Activated CD4-positive, alpha-beta memory T cell treated with anti-CD3 and anti-CD28 coated beads for 36 hours (primary cell): Measurements from ENCODE around the gene KLHL10. TPM values are rescaled to one million over a fixed set of nuclear protein-coding genes. Genes with fewer than 3 reads are reported as not detected.

Experiments
- CTCF ChIA-PET: fragments of 350-600 bp; sonication (Branson Sonifier 250); formaldehyde crosslinking; loops from one replicate; lab custom pipeline; 2021; ENCODE audit warnings: antibody characterized with exemption, inconsistent platforms; lab: Charles Lee
- POLR2A ChIA-PET: fragments of 350-600 bp; sonication (Branson Sonifier 250); formaldehyde crosslinking; loops from one replicate; lab custom pipeline; 2021; ENCODE audit warnings: antibody characterized with exemption; lab: Charles Lee
- DNase-seq: peaks from one replicate; pipeline ENCODE4 v3.0.0-alpha.2; 2020
- H3K27ac Mint-ChIP-seq: one replicate; pipeline ENCODE4 v1.8.0; 2021; ENCODE audit warnings: mixed read lengths
- H3K27me3 Mint-ChIP-seq: one replicate; pipeline ENCODE4 v1.8.0; 2021; ENCODE audit warnings: mixed read lengths
- H3K36me3 Mint-ChIP-seq: one replicate; pipeline ENCODE4 v1.8.0; 2021; ENCODE audit warnings: mixed read lengths
- H3K4me1 Mint-ChIP-seq: one replicate; pipeline ENCODE4 v1.8.0; 2021; ENCODE audit warnings: low read depth, mixed read lengths
- H3K4me3 Mint-ChIP-seq: one replicate; pipeline ENCODE4 v1.8.0; 2021; ENCODE audit warnings: mild to moderate bottlenecking, mixed read lengths
- H3K9me3 Mint-ChIP-seq: one replicate; pipeline ENCODE4 v1.8.0; 2021; ENCODE audit warnings: mixed read lengths
- intact Hi-C: fragments of 100-400 bp; cut with micrococcal nuclease; formaldehyde crosslinking; loops from one replicate; pipeline ENCODE4 v1.15.1; 2023
- total RNA-seq, 2 experiments: library from RNA; stranded (reverse); gene quantifications; one replicate each; pipeline ENCODE4 v1.2.3, GENCODE V29; 2021

Gene KLHL10
- total RNA-seq, 2 experiments from 2014 or later = 0.12 to 0.29 TPM

GRCh38 chr17:41803049-41804020 is 34.3 kb upstream of the KLHL10 start:
- Mint-ChIP-seq H3K36me3 (no peaks in the 10 kb centered on the region), H3K4me1 (peaks cover 3% of the 10 kb centered on the region), H3K27me3 (no peaks in the 10 kb centered on the region), H3K27ac (no peak overlapping the region), H3K4me3 (no peak overlapping the region), H3K9me3 (no peaks in the 10 kb centered on the region)
- no peak for DNase-seq
- POLR2A ChIA-PET = no interaction called here
- CTCF ChIA-PET = interaction anchor here (0.5 to 7.1 kb wide), 5 partner anchors 8 to 1099 kb away, joined by 3 to 65 read pairs (median 20); partner anchors contain the start of genes HAP1, JUP and P3H4
- intact Hi-C loops = no loop called here

- ChIA-PET POLR2A (no interaction called here), CTCF (interaction anchor here (0.6 kb wide), 1 partner anchor 47 kb away, joined by 3 read pairs; no protein-coding TSS in a partner anchor)
- Mint-ChIP-seq H3K4me3 (no peak overlapping the region), H3K27ac (no peak overlapping the region), H3K9me3 (no peaks in the 10 kb centered on the region), H3K27me3 (no peaks in the 10 kb centered on the region), H3K4me1 (peaks cover 8% of the 10 kb centered on the region), H3K36me3 (no peaks in the 10 kb centered on the region)
- intact Hi-C loops = no loop called here
- no peak for DNase-seq
Measured at GRCh38 chr17:41806685-41807445, 30.8 kb upstream of the KLHL10 start.

- ChIA-PET POLR2A (interaction anchor here (0.7 to 2.0 kb wide), 4 partner anchors 25 to 149 kb away, joined by 3 to 7 read pairs (median 4); partner anchors contain the start of gene EIF1), CTCF (interaction anchor here (0.5 to 3.1 kb wide), 17 partner anchors 9 to 371 kb away, joined by 3 to 27 read pairs (median 5); partner anchors contain the start of genes EIF1, JUP, KCNH4 and ODAD4)
- intact Hi-C loops = no loop called here
- Mint-ChIP-seq H3K27ac (no peak overlapping the region), H3K4me1 (peaks cover 17% of the 10 kb centered on the region), H3K9me3 (no peaks in the 10 kb centered on the region), H3K4me3 (peak overlapping the region; percentile 59), H3K27me3 (peaks cover 2% of the 10 kb centered on the region), H3K36me3 (no peaks in the 10 kb centered on the region)
- no peak for DNase-seq
Measured at GRCh38 chr17:41810659-41811548, 26.7 kb upstream of the KLHL10 start.

- CTCF ChIA-PET = interaction anchor here (0.5 to 3.1 kb wide), 20 partner anchors 8 to 370 kb away, joined by 3 to 27 read pairs (median 4); partner anchors contain the start of genes EIF1, JUP, KCNH4 and NKIRAS2
- peak within 1 kb of the TSS; percentile 82 for H3K4me3 Mint-ChIP-seq
- H3K27ac Mint-ChIP-seq = peak within 1 kb of the TSS; percentile 30
- H3K9me3 Mint-ChIP-seq = no peaks in the 10 kb centered on the region
- H3K27me3 Mint-ChIP-seq = peaks cover 2% of the 10 kb centered on the region
- POLR2A ChIA-PET = interaction anchor here (0.7 to 2.0 kb wide), 4 partner anchors 26 to 148 kb away, joined by 3 to 7 read pairs (median 4); partner anchors contain the start of gene EIF1
- H3K4me1 Mint-ChIP-seq = peaks cover 17% of the 10 kb centered on the region
- DNase-seq = peak; percentile 80
- no peaks in the 10 kb centered on the region for H3K36me3 Mint-ChIP-seq
- intact Hi-C loops = no loop called here
Measured at GRCh38 chr17:41811549-41812380, 25.9 kb upstream of the KLHL10 start, which contains the start of gene P3H4. P3H4 (minus strand) TSS chr17:41811949; CDS start chr17:41811915, 34 bp downstream.

- Mint-ChIP-seq H3K27me3 (peaks cover 2% of the 10 kb centered on the region), H3K4me3 (peak within 1 kb of the TSS; percentile 82), H3K4me1 (peaks cover 17% of the 10 kb centered on the region), H3K36me3 (no peaks in the 10 kb centered on the region), H3K9me3 (no peaks in the 10 kb centered on the region), H3K27ac (peak within 1 kb of the TSS; percentile 30)
- DNase-seq = peak; percentile 41
- intact Hi-C loops = no loop called here
- ChIA-PET POLR2A (interaction anchor here (1.1 to 2.0 kb wide), 2 partner anchors 27 to 124 kb away, joined by 4 to 7 read pairs; partner anchors contain the start of gene EIF1), CTCF (interaction anchor here (0.7 to 3.1 kb wide), 10 partner anchors 10 to 207 kb away, joined by 3 to 27 read pairs (median 6); partner anchors contain the start of genes JUP and NKIRAS2)
Measured at GRCh38 chr17:41812381-41813151, 25.1 kb upstream of the KLHL10 start, which contains the start of gene FKBP10. FKBP10 (plus strand) TSS chr17:41813004; CDS start chr17:41813035, 31 bp downstream.

GRCh38 chr17:41813152-41813680 is 24.4 kb upstream of the KLHL10 start:
- CTCF ChIA-PET = interaction anchor here (0.7 kb wide), 1 partner anchor 75 kb away, joined by 4 read pairs; no protein-coding TSS in a partner anchor
- H3K27ac Mint-ChIP-seq = no peak overlapping the region
- H3K4me1 Mint-ChIP-seq = peaks cover 17% of the 10 kb centered on the region
- H3K27me3 Mint-ChIP-seq = peaks cover 2% of the 10 kb centered on the region
- H3K4me3 Mint-ChIP-seq = peak overlapping the region; percentile 39
- H3K9me3 Mint-ChIP-seq = no peaks in the 10 kb centered on the region
- DNase-seq = no peak
- no peaks in the 10 kb centered on the region for H3K36me3 Mint-ChIP-seq
- POLR2A ChIA-PET = no interaction called here
- intact Hi-C loops = no loop called here

GRCh38 chr17:41813699-41814124 is 23.9 kb upstream of the KLHL10 start:
- Mint-ChIP-seq H3K27ac (no peak overlapping the region), H3K4me1 (peaks cover 17% of the 10 kb centered on the region), H3K36me3 (no peaks in the 10 kb centered on the region), H3K4me3 (no peak overlapping the region), H3K9me3 (no peaks in the 10 kb centered on the region), H3K27me3 (peaks cover 4% of the 10 kb centered on the region)
- DNase-seq = no peak
- intact Hi-C loops = no loop called here
- CTCF ChIA-PET = interaction anchor here (2.9 kb wide), 1 partner anchor 12 kb away, joined by 7 read pairs; no protein-coding TSS in a partner anchor
- POLR2A ChIA-PET = no interaction called here

GRCh38 chr17:41814195-41814594 is 23.4 kb upstream of the KLHL10 start:
- H3K4me3 Mint-ChIP-seq = no peak overlapping the region
- H3K27ac Mint-ChIP-seq = no peak overlapping the region
- H3K36me3 Mint-ChIP-seq = no peaks in the 10 kb centered on the region

GRCh38 chr17:41816637-41817320 is 20.8 kb upstream of the KLHL10 start:
- POLR2A ChIA-PET = no interaction called here
- H3K27me3 Mint-ChIP-seq = peaks cover 4% of the 10 kb centered on the region
- CTCF ChIA-PET = interaction anchor here (2.9 kb wide), 1 partner anchor 15 kb away, joined by 7 read pairs; no protein-coding TSS in a partner anchor
- H3K36me3 Mint-ChIP-seq = no peaks in the 10 kb centered on the region
- peaks cover 9% of the 10 kb centered on the region for H3K4me1 Mint-ChIP-seq
- H3K4me3 Mint-ChIP-seq = no peak overlapping the region
- no peak overlapping the region for H3K27ac Mint-ChIP-seq
- H3K9me3 Mint-ChIP-seq = no peaks in the 10 kb centered on the region
- DNase-seq = no peak
- intact Hi-C loops = no loop called here

More at GRCh38 chr17:41814195-41814594, 23.4 kb upstream of the KLHL10 start:
- DNase-seq = no peak
- intact Hi-C loops = no loop called here
- Mint-ChIP-seq H3K4me1 (peaks cover 17% of the 10 kb centered on the region), H3K27me3 (peaks cover 4% of the 10 kb centered on the region), H3K9me3 (no peaks in the 10 kb centered on the region)
- CTCF ChIA-PET = interaction anchor here (2.9 kb wide), 1 partner anchor 13 kb away, joined by 7 read pairs; no protein-coding TSS in a partner anchor
- POLR2A ChIA-PET = interaction anchor here (1.0 kb wide), 1 partner anchor 51 kb away, joined by 4 read pairs; the partner anchor contains the start of gene KLHL11
